Lower leg skin (tissue), 3 donors: Measurements from ENCODE around the gene NDUFAF8.

ENCODE experiments used
- POLR2A ChIP-seq, 2 donors: fragments of 450-650 bp; IDR thresholded peaks; one replicate each; pipeline ENCODE4 v1.6.1; 2016 to 2017; ENCODE audit warnings: antibody characterized with exemption in 2 of 2, mild to moderate bottlenecking in 1 of 2, moderate library complexity in 1 of 2
- TF ChIP-seq, protein P1 (sequence below), 3 donors: fragments of 450-650 bp; IDR thresholded peaks; one replicate each; pipeline ENCODE4 v1.5.1; 2016; ENCODE audit warnings: antibody characterized with exemption in 3 of 3, mild to moderate bottlenecking in 3 of 3, moderate library complexity in 2 of 3

DNA sequence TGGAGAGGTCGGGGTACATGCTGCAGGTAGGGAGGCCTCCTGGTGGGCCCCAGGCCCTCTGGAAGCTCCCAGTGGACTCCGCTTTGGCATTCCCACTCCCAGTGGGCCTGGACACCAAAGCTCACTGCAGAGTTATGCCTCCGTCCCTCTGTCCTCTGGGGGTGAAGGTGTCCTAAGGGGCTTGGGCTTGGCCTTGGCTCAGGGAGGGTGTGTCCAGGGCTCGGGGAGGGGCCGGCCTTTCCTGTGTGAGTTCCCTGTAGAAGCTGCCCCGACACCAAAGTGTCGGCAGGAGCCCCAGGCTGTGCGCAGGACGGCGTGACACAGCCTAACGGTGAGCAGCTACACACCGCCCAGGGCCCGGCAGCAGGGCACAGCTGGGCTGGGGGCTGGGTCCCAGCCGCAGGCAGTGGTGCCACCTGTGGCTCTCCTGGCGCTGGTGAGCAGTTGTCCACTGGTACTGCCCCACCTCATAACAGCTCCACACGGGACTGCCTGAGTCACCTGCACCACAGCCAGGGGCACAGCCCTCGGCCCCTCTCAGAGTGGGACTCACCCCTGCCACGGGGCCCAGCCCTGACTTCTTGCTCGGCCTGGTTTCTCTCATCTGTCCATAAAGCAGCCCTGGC, 6.4 kb upstream of the NDUFAF8 start:
- TF ChIP-seq, protein P1, sequence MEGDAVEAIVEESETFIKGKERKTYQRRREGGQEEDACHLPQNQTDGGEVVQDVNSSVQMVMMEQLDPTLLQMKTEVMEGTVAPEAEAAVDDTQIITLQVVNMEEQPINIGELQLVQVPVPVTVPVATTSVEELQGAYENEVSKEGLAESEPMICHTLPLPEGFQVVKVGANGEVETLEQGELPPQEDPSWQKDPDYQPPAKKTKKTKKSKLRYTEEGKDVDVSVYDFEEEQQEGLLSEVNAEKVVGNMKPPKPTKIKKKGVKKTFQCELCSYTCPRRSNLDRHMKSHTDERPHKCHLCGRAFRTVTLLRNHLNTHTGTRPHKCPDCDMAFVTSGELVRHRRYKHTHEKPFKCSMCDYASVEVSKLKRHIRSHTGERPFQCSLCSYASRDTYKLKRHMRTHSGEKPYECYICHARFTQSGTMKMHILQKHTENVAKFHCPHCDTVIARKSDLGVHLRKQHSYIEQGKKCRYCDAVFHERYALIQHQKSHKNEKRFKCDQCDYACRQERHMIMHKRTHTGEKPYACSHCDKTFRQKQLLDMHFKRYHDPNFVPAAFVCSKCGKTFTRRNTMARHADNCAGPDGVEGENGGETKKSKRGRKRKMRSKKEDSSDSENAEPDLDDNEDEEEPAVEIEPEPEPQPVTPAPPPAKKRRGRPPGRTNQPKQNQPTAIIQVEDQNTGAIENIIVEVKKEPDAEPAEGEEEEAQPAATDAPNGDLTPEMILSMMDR (IDR thresholded peaks at IDR 0.05): no peak
- TF ChIP-seq POLR2A (IDR thresholded peaks at IDR 0.05): no peak
